ENCODE data around the gene VAV3. TPM values are rescaled to one million over a fixed set of nuclear protein-coding genes. Genes with fewer than 3 reads are reported as not detected.
"Not testable (repeated sequence)": the region's sequence is repeated elsewhere in the genome, so short reads cannot be mapped to it uniquely, and the experiment has no call there.

VAV3 gene
- total and polyA plus RNA-seq, 2 of the 13 experiments (the other 11 are each of a cell fraction or from before 2014, with no cell fraction given), result 15.9 to 29.8 TPM

DNA sequence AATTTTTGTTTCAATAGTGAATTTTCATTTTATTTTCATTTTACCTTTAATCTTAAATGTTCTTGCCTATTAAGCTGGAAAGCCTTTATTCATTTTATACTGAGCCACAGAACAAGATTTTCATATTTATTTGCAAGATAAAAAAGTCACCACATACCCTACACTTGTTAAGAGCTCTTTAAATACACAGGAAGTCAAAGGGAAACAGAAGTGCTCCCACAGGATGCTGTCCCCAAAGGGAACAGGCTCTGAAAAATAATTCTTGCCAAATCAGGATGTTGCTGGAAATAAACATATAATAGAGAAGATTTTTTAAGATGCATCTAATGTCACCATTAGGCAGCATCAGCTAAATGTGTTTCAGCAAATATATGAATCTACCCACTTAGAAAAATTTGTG, 113.6 kb downstream of the VAV3 start:
- H3K27ac ChIP-seq (ENCODE audit: extremely low read length, insufficient read depth, low read length), result no peak overlapping the region
- no TSS peak for BruUV-seq (replicated peaks)
- no peaks in the 10 kb centered on the region for H3K4me1 ChIP-seq (ENCODE audit: insufficient read depth, low read length)
- no peaks in the 10 kb centered on the region for H3K36me3 ChIP-seq (replicated peaks in 1 of 2; ENCODE audit: control insufficient read depth in 1 of 2, insufficient read depth in 2 of 2, low read length in 2 of 2)
- no peaks in the 10 kb centered on the region for H3K27me3 ChIP-seq (ENCODE audit: control insufficient read depth in 1 of 2, insufficient read depth in 2 of 2, low read length in 2 of 2)
- H3K4me2 ChIP-seq (ENCODE audit: low read depth, low read length), result no peak overlapping the region
- TF ChIP-seq LCORL (IDR thresholded peaks at IDR 0.05) (no peak), LCORL (CRISPR knock-in tag; IDR thresholded peaks at IDR 0.05) (no peak)
- TF ChIP-seq, protein P1, sequence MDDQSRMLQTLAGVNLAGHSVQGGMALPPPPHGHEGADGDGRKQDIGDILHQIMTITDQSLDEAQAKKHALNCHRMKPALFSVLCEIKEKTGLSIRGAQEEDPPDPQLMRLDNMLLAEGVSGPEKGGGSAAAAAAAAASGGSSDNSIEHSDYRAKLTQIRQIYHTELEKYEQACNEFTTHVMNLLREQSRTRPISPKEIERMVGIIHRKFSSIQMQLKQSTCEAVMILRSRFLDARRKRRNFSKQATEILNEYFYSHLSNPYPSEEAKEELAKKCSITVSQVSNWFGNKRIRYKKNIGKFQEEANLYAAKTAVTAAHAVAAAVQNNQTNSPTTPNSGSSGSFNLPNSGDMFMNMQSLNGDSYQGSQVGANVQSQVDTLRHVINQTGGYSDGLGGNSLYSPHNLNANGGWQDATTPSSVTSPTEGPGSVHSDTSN (CRISPR knock-in tag; IDR thresholded peaks at IDR 0.05; ENCODE audit: borderline replicate concordance), result no peak
- no peaks in the 10 kb centered on the region for H4K20me1 ChIP-seq (ENCODE audit: insufficient read depth, low read length)
- H3K9ac ChIP-seq (ENCODE audit: insufficient read depth, low read depth, low read length), result no peak overlapping the region
- FAIRE-seq (no peak), ATAC-seq (no peak), DNase-seq (ENCODE audit: low spot score) (no peak)
- H2AFZ ChIP-seq (ENCODE audit: low read length), result no peak overlapping the region
- CTCF ChIA-PET (ENCODE audit: low intra/inter-chr PET ratio, low total read pairs), result no interaction called here
- POLR2A ChIA-PET, result no interaction called here
- H3K9me3 ChIP-seq (ENCODE audit: low read length), result no peaks in the 10 kb centered on the region
- H3K4me3 ChIP-seq (replicated peaks in 1 of 3; ENCODE audit: insufficient read depth in 1 of 3, low read depth in 2 of 3, low read length in 3 of 3), result no peak overlapping the region
- in situ Hi-C loops (cut with HindIII; ENCODE audit: extremely low pct_ligation_motif_present, low pct_unique_long_range_greater_than_20kb) (no loop called here), intact Hi-C loops (cut with micrococcal nuclease; ENCODE audit: unreplicated experiment) (no loop called here)
- no peaks in the 10 kb centered on the region for H3K79me2 ChIP-seq (ENCODE audit: insufficient read depth, low read length)

DNA sequence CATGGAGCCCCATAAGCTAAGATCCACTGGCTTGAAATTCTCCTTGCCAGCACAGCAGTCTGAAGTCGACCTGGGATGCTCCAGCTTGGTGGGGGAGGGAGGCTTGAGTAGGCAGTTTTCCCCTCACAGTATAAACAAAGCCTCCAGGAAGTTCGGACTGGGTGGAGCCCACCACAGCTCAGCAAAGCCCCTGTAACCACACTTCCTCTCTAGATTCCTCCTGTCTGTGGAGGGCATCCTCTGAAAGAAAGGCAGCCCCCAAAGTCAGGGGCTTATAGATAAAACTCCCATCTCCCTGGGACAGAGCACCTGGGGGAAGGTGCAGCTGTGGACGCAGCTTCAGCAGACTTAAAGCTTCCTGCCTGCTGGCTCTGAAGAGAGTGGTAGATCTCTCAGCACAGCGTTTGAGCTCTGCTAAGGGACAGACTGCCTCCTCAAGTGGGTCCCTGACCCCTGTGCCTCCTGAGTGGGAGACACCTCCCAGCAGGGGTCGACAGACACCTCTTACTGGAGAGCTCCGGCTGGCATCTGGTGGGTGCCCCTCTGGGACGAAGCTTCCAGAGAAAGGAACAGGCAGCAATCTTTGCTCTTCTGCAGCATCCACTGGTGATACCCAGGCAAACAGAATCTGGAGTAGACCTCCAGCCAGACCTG, 120.3 kb downstream of the VAV3 start:
- H3K9ac ChIP-seq (ENCODE audit: insufficient read depth, low read depth, low read length); BruUV-seq (replicated peaks); POLR2A ChIA-PET; intact Hi-C loops (cut with micrococcal nuclease; ENCODE audit: unreplicated experiment); H3K9me3 ChIP-seq (ENCODE audit: low read length); H3K4me1 ChIP-seq (ENCODE audit: insufficient read depth, low read length); DNase-seq (ENCODE audit: low spot score); CTCF ChIA-PET (ENCODE audit: low intra/inter-chr PET ratio, low total read pairs); H3K27ac ChIP-seq (ENCODE audit: extremely low read length, insufficient read depth, low read length); H3K4me3 ChIP-seq (replicated peaks in 1 of 3; ENCODE audit: insufficient read depth in 1 of 3, low read depth in 2 of 3, low read length in 3 of 3); in situ Hi-C loops (cut with HindIII; ENCODE audit: extremely low pct_ligation_motif_present, low pct_unique_long_range_greater_than_20kb); FAIRE-seq; H3K79me2 ChIP-seq (ENCODE audit: insufficient read depth, low read length); H3K27me3 ChIP-seq (ENCODE audit: control insufficient read depth in 1 of 2, insufficient read depth in 2 of 2, low read length in 2 of 2); ATAC-seq; H2AFZ ChIP-seq (ENCODE audit: low read length); H3K36me3 ChIP-seq (replicated peaks in 1 of 2; ENCODE audit: control insufficient read depth in 1 of 2, insufficient read depth in 2 of 2, low read length in 2 of 2); H4K20me1 ChIP-seq (ENCODE audit: insufficient read depth, low read length); H3K4me2 ChIP-seq (ENCODE audit: low read depth, low read length): not testable (repeated sequence)
- peak; percentile 33; the same call in 1 of the 2 replicates for TF ChIP-seq STAG1 (CRISPR knock-in tag; IDR thresholded peaks at IDR 0.05)
- TF ChIP-seq, protein P2, sequence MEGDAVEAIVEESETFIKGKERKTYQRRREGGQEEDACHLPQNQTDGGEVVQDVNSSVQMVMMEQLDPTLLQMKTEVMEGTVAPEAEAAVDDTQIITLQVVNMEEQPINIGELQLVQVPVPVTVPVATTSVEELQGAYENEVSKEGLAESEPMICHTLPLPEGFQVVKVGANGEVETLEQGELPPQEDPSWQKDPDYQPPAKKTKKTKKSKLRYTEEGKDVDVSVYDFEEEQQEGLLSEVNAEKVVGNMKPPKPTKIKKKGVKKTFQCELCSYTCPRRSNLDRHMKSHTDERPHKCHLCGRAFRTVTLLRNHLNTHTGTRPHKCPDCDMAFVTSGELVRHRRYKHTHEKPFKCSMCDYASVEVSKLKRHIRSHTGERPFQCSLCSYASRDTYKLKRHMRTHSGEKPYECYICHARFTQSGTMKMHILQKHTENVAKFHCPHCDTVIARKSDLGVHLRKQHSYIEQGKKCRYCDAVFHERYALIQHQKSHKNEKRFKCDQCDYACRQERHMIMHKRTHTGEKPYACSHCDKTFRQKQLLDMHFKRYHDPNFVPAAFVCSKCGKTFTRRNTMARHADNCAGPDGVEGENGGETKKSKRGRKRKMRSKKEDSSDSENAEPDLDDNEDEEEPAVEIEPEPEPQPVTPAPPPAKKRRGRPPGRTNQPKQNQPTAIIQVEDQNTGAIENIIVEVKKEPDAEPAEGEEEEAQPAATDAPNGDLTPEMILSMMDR (CRISPR knock-in tag; IDR thresholded peaks at IDR 0.05), result peak; percentile 26; the same call in 1 of the 2 replicates
- WGBS (ENCODE audit: low lambda C conversion rate), result 13% methylated on average over 3 of the region's 7 CpGs
